Motor neuron (in vitro differentiated cells): Measurements from ENCODE around the gene UBASH3A. TPM values are rescaled to one million over a fixed set of nuclear protein-coding genes. Genes with fewer than 3 reads are reported as not detected.
A peak's percentile ranks its signal among the peaks of the same experiment; 100 is the strongest.

ENCODE experiments used
- ATAC-seq, 8 experiments: fragments of 200-7000 bp; cut with Tn5 transposase; replicated peaks in 6 of 8; 2 replicates each; pipeline ENCODE4 v1.8.0; 2021; ENCODE audit warnings: mild to moderate bottlenecking in 8 of 8, moderate library complexity in 8 of 8
- H3K27ac ChIP-seq, 2 donors: fragments of 250-450 bp; sonication (Bioruptor Pico); 2 replicates each; pipeline ENCODE4 v1.9.0; 2021; ENCODE audit warnings: antibody characterized with exemption in 2 of 2, mild to moderate bottlenecking in 2 of 2, moderate library complexity in 1 of 2
- H3K4me1 ChIP-seq, 2 donors: fragments of 250-450 bp; sonication (Bioruptor Pico); replicated peaks in 1 of 2; 2 replicates each; pipeline ENCODE4 v1.6.1; 2021; ENCODE audit warnings: antibody characterized with exemption in 2 of 2, mild to moderate bottlenecking in 2 of 2, moderate library complexity in 1 of 2
- H3K4me3 ChIP-seq, 5 donors: fragments of 250-450 bp; sonication (Bioruptor Pico); 2 replicates each; pipeline ENCODE4 v1.9.0; 2021; ENCODE audit warnings: antibody characterized with exemption in 5 of 5, mild to moderate bottlenecking in 5 of 5, moderate library complexity in 4 of 5
- WGBS, 10 experiments: fragments of 450-650 bp; shearing (Covaris generic); methylation state at CpG; one replicate each; pipeline ENCODE4 v1.0.0; 2022; 5-methylcytosine and 5-hydroxymethylcytosine counted together
- in situ Hi-C, 9 experiments: fragments of 400-800 bp; cut with MboI; loops; one replicate each; pipeline ENCODE4 v1.15.0; 2021; ENCODE audit warnings: low sequenced_read_pairs in 9 of 9, low pct_unique_long_range_greater_than_20kb in 2 of 9; ENCODE audit not compliant: unreplicated experiment in 9 of 9
- total RNA-seq, 8 experiments: library from RNA; unstranded; fragments of 300-600 nt; gene quantifications; 2 replicates each; pipeline versions ENCODE4 v1.2.3 to v1.2.4, GENCODE V29; 2022

Gene UBASH3A
- total RNA-seq, 8 experiments from 2014 or later = 0.25 to 0.66 (median 0.28) TPM; not detected in 5

DNA sequence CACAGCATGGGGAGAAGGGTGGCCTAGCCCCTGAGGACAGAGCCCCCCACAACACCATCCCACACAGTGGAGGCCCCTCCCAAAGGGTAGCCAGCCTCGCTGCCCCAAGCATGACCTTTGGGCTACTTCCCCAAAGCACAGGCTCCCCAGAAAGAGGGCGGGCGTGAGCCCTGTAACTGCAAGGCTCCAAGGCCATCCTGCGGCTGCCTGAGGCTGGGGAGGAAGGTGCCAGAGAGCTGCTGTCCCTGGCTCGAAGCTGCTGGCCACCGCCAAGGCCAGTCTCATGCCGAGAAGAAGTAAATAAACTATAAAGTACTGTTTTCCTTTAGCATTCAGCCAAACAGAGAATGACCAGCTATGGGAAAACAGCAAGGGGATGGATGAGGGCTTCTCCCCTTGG lies 27.5 kb downstream of the UBASH3A start:
- ATAC-seq = no peak
- WGBS, 10 experiments = 37 to 80% (median 40%) methylated on average over 1 to 5 of the region's 7 CpGs; no CpG with 5 or more reads in 5 of the 10 experiments
- in situ Hi-C loops = loop anchor here in 2 of 9 experiments (25.0 kb wide), 2 partner anchors 119 to 269 kb away; partner anchors contain the start of gene TFF3 (in 1 of the 2)
- H3K4me1 ChIP-seq = peaks cover 0 to 4% of the 10 kb centered on the region in 2 donors
- no peak overlapping the region for H3K4me3 ChIP-seq
- H3K27ac ChIP-seq = no peak overlapping the region

DNA sequence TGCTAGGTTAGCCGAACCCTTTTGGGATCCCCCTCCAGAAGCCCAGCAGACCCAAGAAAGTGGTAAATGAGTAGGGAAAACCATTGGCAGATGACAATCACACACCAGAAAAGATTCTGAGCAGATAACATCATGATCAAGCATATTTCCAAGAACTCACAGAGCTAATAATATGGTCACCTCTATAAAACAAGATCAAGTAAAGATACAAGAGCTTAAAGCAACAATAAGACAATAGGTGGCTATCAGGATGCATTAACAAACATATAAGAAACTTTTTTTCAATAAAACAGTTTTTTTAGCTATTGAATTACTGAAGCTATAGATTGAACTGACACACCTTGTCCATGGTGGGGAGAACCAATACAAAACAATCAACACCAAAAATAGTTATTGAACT lies 29.0 kb downstream of the UBASH3A start:
- ATAC-seq = no peak
- no peak overlapping the region for H3K4me3 ChIP-seq
- no peak overlapping the region for H3K27ac ChIP-seq
- 0 to 100% (median 50%) methylated on average over 1 of the region's 1 CpG; no CpG with 5 or more reads in 3 of the 10 experiments for WGBS, 10 experiments
- in situ Hi-C loops = loop anchor here in 2 of 9 experiments (25.0 kb wide), 2 partner anchors 120 to 270 kb away; partner anchors contain the start of gene TFF3 (in 1 of the 2)
- H3K4me1 ChIP-seq = no peaks in the 10 kb centered on the region

DNA sequence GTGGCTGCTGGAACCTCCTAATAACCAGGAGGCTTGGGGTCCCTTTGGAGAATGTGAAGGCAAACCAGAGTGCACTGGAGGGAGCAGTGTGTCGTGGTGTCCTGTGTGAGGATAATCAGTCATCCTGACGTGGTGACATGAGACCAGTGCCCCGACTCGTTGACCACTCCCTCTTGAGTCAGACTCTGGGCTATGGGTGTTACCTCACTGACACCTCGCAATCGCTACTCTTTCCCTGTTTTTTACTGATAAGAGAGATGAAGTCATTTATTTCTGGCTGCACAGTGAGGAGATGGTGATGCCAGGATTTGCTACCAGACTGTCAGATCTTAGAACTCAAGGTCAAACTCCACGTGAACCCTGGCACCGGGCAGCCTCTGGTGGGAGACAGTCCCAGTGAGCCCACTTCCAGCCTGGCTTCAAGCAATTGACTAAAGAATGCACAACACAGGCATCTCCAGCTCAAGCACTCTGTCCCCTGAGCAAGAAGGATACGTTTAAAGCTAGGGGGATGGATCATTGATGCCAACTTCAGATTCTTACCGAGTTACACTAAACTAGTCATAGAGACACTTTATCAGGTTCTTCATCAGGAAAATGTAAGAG lies 30.3 kb downstream of the UBASH3A start:
- in situ Hi-C loops = loop anchor here in 2 of 9 experiments (25.0 kb wide), 2 partner anchors 122 to 272 kb away; partner anchors contain the start of gene TFF3 (in 1 of the 2)
- Histone ChIP-seq H3K27ac (no peak overlapping the region), H3K4me3 (no peak overlapping the region), H3K4me1 (no peaks in the 10 kb centered on the region)
- 10 to 86% (median 48%) methylated on average over 1 to 9 of the region's 10 CpGs; no CpG with 5 or more reads in 2 of the 10 experiments for WGBS, 10 experiments
- ATAC-seq = peak in 6 of 8 experiments; percentile 73 to 96 (median 92)

DNA sequence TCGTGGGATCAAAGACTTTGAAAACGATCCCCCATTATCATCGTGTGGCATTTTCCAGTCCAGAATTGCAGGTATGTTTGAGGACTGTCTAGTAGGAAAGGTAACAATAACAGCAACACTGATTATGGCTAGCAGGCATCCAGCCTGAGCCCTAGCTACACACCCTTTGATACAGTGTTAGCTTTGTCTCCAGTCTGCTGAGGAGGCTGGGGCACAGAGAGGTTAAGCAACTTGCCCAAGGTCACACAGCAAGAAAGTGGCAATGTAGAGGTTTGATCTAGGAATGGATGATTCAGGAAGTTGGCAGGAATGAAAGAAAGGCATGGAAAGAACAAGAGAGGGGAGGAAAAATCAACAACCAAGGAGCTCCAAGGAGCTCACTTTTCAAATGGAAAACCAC lies 31.2 kb downstream of the UBASH3A start:
- WGBS, 10 experiments = 0 to 71% (median 51%) methylated on average over 1 to 3 of the region's 3 CpGs; no CpG with 5 or more reads in 6 of the 10 experiments
- ATAC-seq = no peak
- Histone ChIP-seq H3K27ac (no peak overlapping the region), H3K4me3 (no peak overlapping the region), H3K4me1 (no peaks in the 10 kb centered on the region)
- in situ Hi-C loops = loop anchor here in 2 of 9 experiments (25.0 kb wide), 2 partner anchors 123 to 273 kb away; partner anchors contain the start of gene TFF3 (in 1 of the 2)

DNA sequence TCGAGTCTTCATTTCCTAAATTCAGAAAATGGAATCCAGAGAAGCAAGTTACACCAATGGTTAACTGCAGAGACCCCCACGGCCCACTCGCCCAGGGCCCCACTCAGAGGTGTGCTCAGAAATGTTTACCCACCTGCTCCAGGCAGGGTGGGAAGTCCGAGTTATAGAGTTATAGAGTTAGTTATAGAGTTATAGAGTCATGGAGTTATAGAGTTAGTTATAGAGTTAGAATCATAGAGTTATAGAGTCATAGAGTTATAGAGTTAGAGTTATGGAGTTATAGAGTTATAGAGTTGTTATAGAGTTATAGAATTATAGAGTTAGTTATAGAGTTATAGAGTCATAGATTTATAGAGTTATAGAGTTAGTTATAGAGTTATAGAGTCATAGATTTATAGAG lies 31.7 kb downstream of the UBASH3A start:
- no peaks in the 10 kb centered on the region for H3K4me1 ChIP-seq
- in situ Hi-C loops = loop anchor here in 2 of 9 experiments (25.0 kb wide), 2 partner anchors 123 to 273 kb away; partner anchors contain the start of gene TFF3 (in 1 of the 2)
- H3K27ac ChIP-seq = no peak overlapping the region
- WGBS, 10 experiments = 0 to 73% (median 20%) methylated on average over 1 to 4 of the region's 4 CpGs; no CpG with 5 or more reads in 2 of the 10 experiments
- no peak overlapping the region for H3K4me3 ChIP-seq
- ATAC-seq = no peak

DNA sequence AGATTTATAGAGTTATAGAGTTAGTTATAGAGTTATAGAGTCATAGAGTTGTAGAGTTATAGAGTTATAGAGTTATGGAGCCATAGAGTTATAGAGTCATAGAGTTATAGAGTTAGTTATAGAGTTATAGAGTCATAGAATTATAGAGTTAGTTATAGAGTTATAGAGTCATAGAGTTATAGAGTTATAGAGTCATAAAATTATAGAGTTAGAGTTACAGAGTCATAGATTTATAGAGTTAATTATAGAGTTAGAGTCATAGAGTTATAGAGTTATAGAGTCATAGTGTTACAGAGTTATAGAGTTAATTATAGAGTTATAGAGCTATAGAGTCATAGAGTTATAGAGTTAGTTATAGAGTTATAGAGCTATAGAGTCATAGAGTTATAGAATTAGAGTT lies 32.1 kb downstream of the UBASH3A start:
- no peak for ATAC-seq
- Histone ChIP-seq H3K27ac (no peak overlapping the region), H3K4me3 (no peak overlapping the region), H3K4me1 (no peaks in the 10 kb centered on the region)
- in situ Hi-C loops = loop anchor here in 2 of 9 experiments (25.0 kb wide), 2 partner anchors 124 to 274 kb away; partner anchors contain the start of gene TFF3 (in 1 of the 2)

DNA sequence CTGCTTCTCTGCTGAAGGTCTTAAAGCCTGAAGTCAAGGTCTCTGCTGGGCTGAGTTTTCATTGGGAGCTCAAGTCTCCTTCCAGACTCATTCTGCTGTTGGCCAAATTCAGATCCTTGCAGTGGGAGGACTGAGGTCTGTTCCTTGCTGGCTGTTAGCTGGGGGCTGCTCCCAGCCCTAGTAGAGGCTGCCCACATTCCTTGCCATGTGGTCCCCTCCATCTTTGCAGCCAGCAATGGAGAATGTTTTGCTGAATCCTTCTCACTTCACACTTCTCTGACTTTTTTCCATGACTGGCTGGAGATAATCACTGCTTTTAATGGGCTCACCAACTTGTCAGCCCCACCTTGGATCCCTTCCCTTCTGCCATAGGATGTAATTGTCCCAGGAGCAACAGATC lies 33.2 kb downstream of the UBASH3A start:
- in situ Hi-C loops = loop anchor here in 2 of 9 experiments (25.0 kb wide), 2 partner anchors 125 to 275 kb away; partner anchors contain the start of gene TFF3 (in 1 of the 2)
- Histone ChIP-seq H3K27ac (no peak overlapping the region), H3K4me1 (no peaks in the 10 kb centered on the region), H3K4me3 (no peak overlapping the region)
- no peak for ATAC-seq

DNA sequence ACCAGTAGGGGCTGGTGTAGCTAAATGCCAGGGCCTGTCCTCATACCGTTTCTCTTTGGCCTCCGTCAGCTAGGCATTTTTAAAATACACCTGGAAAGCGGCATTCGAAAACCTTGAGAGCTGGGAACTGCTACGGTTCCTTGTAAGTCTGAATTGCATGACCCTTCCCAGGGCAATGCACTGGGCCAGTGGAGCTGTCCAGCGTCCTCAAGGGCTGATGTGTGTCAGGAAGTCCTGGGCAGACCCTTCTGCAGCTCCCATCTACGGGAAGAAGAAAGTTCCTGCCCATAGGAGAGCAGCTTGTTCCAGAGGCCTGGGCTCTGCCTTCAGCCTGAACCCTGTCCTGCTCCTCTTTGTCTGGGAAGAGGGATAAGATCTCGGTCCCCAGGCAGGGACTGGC lies 34.1 kb downstream of the UBASH3A start:
- H3K4me1 ChIP-seq = no peaks in the 10 kb centered on the region
- in situ Hi-C loops = loop anchor here in 2 of 9 experiments (25.0 kb wide), 2 partner anchors 125 to 275 kb away; partner anchors contain the start of gene TFF3 (in 1 of the 2)

DNA sequence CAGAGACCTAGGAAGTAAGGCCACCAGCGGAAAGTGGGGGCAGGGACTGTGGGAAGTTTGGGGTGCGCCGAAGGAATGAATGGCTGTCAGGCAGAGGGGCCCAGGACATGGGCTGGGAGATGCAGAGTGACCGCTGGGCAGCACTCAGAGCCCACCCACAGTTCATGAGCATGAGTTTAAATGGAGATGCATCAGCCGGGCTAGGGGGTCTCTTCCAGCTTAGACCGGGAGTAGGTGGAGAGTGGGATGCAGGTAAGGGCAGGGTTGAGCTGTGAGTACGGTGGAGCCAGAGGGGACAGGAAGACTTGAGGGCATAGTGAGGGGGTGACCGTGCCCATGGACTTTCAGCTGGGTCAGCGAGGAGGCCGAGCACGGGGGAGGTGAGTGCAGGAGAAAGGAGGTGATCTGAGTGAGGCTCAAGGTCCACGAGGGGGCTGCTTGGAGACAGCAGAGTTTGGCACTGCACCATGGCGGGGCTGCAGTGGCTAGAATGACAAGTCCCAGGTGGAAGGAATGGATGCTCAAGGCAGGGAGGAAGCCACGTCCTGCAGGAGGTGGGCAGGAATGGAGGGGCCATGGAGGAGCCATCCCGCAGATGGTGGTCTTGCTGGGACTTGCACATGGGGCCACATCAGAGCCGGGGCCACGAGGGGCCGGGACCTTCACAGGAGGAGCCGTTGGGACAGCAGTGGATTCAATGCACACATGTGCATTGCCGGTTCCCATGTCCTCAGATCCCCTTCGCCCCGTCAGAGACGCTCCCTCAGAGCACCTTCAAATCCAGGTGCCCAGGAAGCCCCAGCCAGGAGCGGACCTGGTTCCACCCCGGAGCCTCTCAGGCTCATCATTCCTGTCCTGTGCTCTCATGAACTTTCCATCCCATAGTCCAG lies 34.9 kb downstream of the UBASH3A start:
- Histone ChIP-seq H3K27ac (no peak overlapping the region), H3K4me3 (no peak overlapping the region), H3K4me1 (no peaks in the 10 kb centered on the region)
- ATAC-seq = no peak
- 12 to 100% (median 62%) methylated on average over 1 to 13 of the region's 25 CpGs; no CpG with 5 or more reads in 2 of the 10 experiments for WGBS, 10 experiments
- in situ Hi-C loops = loop anchor here in 2 of 9 experiments (25.0 kb wide), 2 partner anchors 126 to 276 kb away; partner anchors contain the start of gene TFF3 (in 1 of the 2)

More for the DNA sequence above, 34.1 kb downstream of the UBASH3A start:
- Histone ChIP-seq H3K4me3 (no peak overlapping the region), H3K27ac (no peak overlapping the region)
- 8 to 67% (median 38%) methylated on average over 2 to 6 of the region's 8 CpGs; no CpG with 5 or more reads in 5 of the 10 experiments for WGBS, 10 experiments
- peak in 2 of 8 experiments; percentile 31 to 50 for ATAC-seq

DNA sequence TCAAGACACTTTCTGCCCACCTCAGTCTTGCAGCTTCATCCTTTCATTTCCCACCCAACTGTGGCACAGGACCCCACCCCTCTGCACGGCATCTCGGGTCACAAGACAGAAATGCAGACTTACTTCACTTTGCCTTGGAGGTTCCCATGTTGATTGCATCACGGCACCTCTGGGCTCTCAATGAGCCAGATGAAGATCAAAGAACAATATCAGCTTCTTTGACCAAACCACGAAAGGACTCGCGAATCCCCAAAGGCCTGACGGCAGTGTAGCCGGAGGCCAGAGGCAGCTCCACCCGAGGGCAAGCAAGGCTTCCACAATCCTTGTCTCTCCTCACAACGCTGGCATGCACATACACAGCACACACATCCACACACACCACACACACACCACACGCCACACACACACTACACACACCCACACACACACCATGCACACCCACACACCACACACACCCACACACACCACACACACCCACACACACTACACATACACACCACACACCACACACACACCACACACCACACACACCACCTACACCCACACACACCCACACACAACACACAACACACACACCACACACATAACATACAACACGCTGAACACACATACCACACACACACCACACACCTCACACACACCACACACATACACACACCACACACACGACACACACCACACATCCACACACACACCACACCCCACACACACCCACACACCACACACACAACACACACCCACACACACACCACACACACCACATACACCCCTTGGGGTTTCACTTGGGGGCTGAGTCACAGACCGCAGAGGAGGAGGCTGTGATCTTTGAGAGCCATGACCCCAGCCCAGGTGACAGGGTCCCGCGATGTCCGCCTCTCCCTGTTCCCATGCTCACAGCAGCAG lies 35.8 kb downstream of the UBASH3A start:
- Histone ChIP-seq H3K4me1 (no peaks in the 10 kb centered on the region), H3K27ac (no peak overlapping the region), H3K4me3 (no peak overlapping the region)
- in situ Hi-C loops = loop anchor here in 2 of 9 experiments (25.0 kb wide), 2 partner anchors 127 to 277 kb away; partner anchors contain the start of gene TFF3 (in 1 of the 2)
- 40 to 100% (median 87%) methylated on average over 1 to 6 of the region's 17 CpGs; no CpG with 5 or more reads in 5 of the 10 experiments for whole genome bisulfite sequencing, 10 experiments
- no peak for ATAC-seq

DNA sequence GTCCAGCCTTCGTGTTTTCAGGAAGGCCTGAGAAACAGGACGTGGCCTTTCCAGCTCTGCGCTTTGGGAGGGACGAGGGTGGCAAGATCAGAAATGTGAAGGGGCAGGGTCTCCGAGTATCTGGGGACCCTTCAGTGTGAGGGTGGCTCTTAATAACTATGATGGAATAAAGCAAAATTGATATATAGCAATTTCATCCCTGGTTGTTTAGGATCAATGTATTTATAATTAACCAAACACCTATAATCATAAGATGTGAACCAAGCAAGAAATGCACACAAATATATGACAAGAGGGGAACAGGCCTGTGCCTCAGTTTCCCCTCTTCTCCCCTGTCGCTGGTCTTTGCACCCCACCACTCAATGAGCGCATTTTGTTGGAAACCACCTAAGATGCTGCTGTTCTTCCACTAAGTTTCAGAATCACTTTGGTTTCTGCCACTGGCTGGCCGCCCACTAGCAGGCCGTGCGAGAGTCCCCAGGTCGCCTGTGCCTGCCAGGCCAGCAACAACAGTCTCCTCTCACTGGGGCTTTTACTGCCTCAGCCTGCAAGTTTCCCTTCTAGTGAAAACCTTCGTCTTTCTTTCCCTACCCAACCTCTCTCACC lies 36.6 kb downstream of the UBASH3A start:
- Histone ChIP-seq H3K4me3 (no peak overlapping the region), H3K4me1 (no peaks in the 10 kb centered on the region), H3K27ac (no peak overlapping the region)
- in situ Hi-C loops = loop anchor here in 2 of 9 experiments (25.0 kb wide), 2 partner anchors 128 to 278 kb away; partner anchors contain the start of gene TFF3 (in 1 of the 2)
- 18 to 90% (median 52%) methylated on average over 1 to 8 of the region's 12 CpGs; no CpG with 5 or more reads in 1 of the 10 experiments for WGBS, 10 experiments
- ATAC-seq = no peak
